ENCODE results near the gene FERMT2. TPM values are rescaled to one million over a fixed set of nuclear protein-coding genes. Genes with fewer than 3 reads are reported as not detected.

FERMT2 gene
- total RNA-seq, 6 experiments from 2014 or later = 109 to 152 (median 127) TPM

- Mint-ChIP-seq H3K4me1 (ENCODE audit: low read depth) (peaks cover 57% of the 10 kb centered on the region), H3K27me3 (ENCODE audit: insufficient read depth) (peaks cover 5% of the 10 kb centered on the region; the same call in 1 of the 2 replicates), H3K4me3 (no peak overlapping the region), H3K27ac (peak overlapping the region; percentile 56), H3K9me3 (no peaks in the 10 kb centered on the region), H3K36me3 (ENCODE audit: low read depth) (peaks cover 37% of the 10 kb centered on the region)
- no peak for DNase-seq
- no peak for TF ChIP-seq CTCF (IDR thresholded peaks at IDR 0.05)
Measured at GRCh38 chr14:52891800-52892199, 59.0 kb downstream of the FERMT2 start.

- no peak for TF ChIP-seq CTCF (IDR thresholded peaks at IDR 0.05)
Measured at GRCh38 chr14:52888839-52889838, 61.7 kb downstream of the FERMT2 start.

GRCh38 chr14:52888159-52888558 lies 62.7 kb downstream of the FERMT2 start:
- H3K36me3 Mint-ChIP-seq (ENCODE audit: low read depth) = peaks cover 45% of the 10 kb centered on the region
- DNase-seq = no peak

More at GRCh38 chr14:52888839-52889838, 61.7 kb downstream of the FERMT2 start:
- peaks cover 41% of the 10 kb centered on the region for H3K36me3 Mint-ChIP-seq (ENCODE audit: low read depth)
- DNase-seq = no peak
- H3K27me3 Mint-ChIP-seq (ENCODE audit: insufficient read depth) = peaks cover 7% of the 10 kb centered on the region; the same call in 1 of the 2 replicates
- H3K4me1 Mint-ChIP-seq (ENCODE audit: low read depth) = peaks cover 46% of the 10 kb centered on the region
- H3K27ac Mint-ChIP-seq = peak overlapping the region; percentile 20; the same call in 1 of the 2 replicates
- H3K4me3 Mint-ChIP-seq = no peak overlapping the region
- H3K9me3 Mint-ChIP-seq = no peaks in the 10 kb centered on the region

GRCh38 chr14:52885230-52885629 lies 65.6 kb downstream of the FERMT2 start:
- TF ChIP-seq CTCF (IDR thresholded peaks at IDR 0.05) = no peak
- peak overlapping the region; percentile 18; the same call in 1 of the 2 replicates for H3K4me3 Mint-ChIP-seq
- H3K9me3 Mint-ChIP-seq = no peaks in the 10 kb centered on the region
- peak overlapping the region; percentile 72 for H3K27ac Mint-ChIP-seq
- H3K4me1 Mint-ChIP-seq (ENCODE audit: low read depth) = peaks cover 62% of the 10 kb centered on the region
- H3K27me3 Mint-ChIP-seq (ENCODE audit: insufficient read depth) = peaks cover 9% of the 10 kb centered on the region
- H3K36me3 Mint-ChIP-seq (ENCODE audit: low read depth) = peaks cover 41% of the 10 kb centered on the region
- peak; percentile 53 for DNase-seq

More at GRCh38 chr14:52888159-52888558, 62.7 kb downstream of the FERMT2 start:
- Mint-ChIP-seq H3K27ac (no peak overlapping the region), H3K9me3 (no peaks in the 10 kb centered on the region), H3K4me3 (no peak overlapping the region), H3K4me1 (ENCODE audit: low read depth) (peaks cover 50% of the 10 kb centered on the region), H3K27me3 (ENCODE audit: insufficient read depth) (peaks cover 7% of the 10 kb centered on the region; the same call in 1 of the 2 replicates)
- TF ChIP-seq CTCF (IDR thresholded peaks at IDR 0.05) = no peak

- peaks cover 36% of the 10 kb centered on the region for H3K36me3 Mint-ChIP-seq (ENCODE audit: low read depth)
- no peaks in the 10 kb centered on the region for H3K9me3 Mint-ChIP-seq
- H3K4me1 Mint-ChIP-seq (ENCODE audit: low read depth) = peaks cover 64% of the 10 kb centered on the region
- H3K27me3 Mint-ChIP-seq (ENCODE audit: insufficient read depth) = peaks cover 7% of the 10 kb centered on the region
- no peak overlapping the region; the same call in 1 of the 2 replicates for H3K4me3 Mint-ChIP-seq
- no peak for TF ChIP-seq CTCF (IDR thresholded peaks at IDR 0.05)
- DNase-seq = no peak
- no peak overlapping the region for H3K27ac Mint-ChIP-seq
Measured at GRCh38 chr14:52883658-52884057, 67.2 kb downstream of the FERMT2 start.
